GM12892 (cell line): ENCODE results near the gene PRKN.

Experiments
- POLR2A ChIP-seq: IDR thresholded peaks from 2 replicates; pipeline ENCODE4 v1.6.1; 2011; ENCODE audit warnings: low read depth, low read length, control low read depth
- POLR2AphosphoS5 ChIP-seq: IDR thresholded peaks from 2 replicates; pipeline ENCODE4 v1.6.1; 2011; ENCODE audit warnings: low read depth, low read length, control low read depth

DNA sequence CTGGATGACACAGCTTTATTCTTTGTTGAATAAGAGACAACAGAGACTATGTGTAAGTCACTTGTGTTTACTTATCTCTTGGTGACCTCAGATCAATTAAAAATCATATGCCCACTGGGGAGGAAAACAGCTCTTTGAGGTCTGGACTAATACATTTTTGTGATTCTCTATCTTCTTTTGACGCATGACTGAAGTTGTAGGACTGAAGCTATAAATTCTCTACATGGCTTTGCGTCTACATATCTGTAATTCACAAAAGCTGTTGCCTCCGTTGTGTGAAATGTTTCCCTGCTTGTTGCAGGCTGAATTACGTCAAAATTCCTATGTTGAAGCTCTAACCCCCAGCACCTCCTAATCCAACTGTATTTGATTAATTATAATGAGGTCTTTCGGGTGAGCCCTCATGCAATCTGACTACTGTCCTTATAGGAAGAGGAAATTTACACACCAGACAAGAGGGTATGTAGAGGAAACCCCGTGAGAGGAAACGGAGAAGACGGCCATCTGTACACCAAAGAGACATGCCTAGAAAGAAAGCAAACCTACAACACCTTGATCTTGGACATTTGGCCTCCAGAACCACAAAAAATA, 481.6 kb downstream of the PRKN start:
- TF ChIP-seq POLR2AphosphoS5 (no peak), POLR2A (no peak)
